ENCODE data around the gene CCDC74A.
"Not testable (repeated sequence)": the region's sequence is repeated elsewhere in the genome, so short reads cannot be mapped to it uniquely, and the experiment has no call there.

GRCh38 chr2:131525256-131525655, 2.4 kb upstream of the CCDC74A start:
- TF ChIP-seq CTCF, POLR2A (IDR thresholded peaks at IDR 0.05): not testable (repeated sequence)
